Lower leg skin (tissue), 3 donors: ENCODE data around the gene SPIRE1.

Experiments used
- CTCF ChIP-seq, 3 donors: fragments of 450-650 bp; IDR thresholded peaks; one replicate each; pipeline ENCODE4 v1.5.1; 2016; ENCODE audit warnings: antibody characterized with exemption in 3 of 3, mild to moderate bottlenecking in 3 of 3, moderate library complexity in 2 of 3
- POLR2A ChIP-seq, 2 donors: fragments of 450-650 bp; IDR thresholded peaks; one replicate each; pipeline ENCODE4 v1.6.1; 2016 to 2017; ENCODE audit warnings: antibody characterized with exemption in 2 of 2, mild to moderate bottlenecking in 1 of 2, moderate library complexity in 1 of 2

GRCh38 chr18:12658426-12659138 is 675 bp upstream of the SPIRE1 start:
- no peak for TF ChIP-seq CTCF (IDR thresholded peaks at IDR 0.05)
- TF ChIP-seq POLR2A (IDR thresholded peaks at IDR 0.05): no peak
